ENCODE data around the gene R3HCC1L.

R3HCC1L gene

GRCh38 chr10:98276311-98276710 lies 141.9 kb downstream of the R3HCC1L start:
- DNase-seq (ENCODE audit: low read depth in 3 of 3), result no peak

- DNase-seq (ENCODE audit: low read depth in 3 of 3), result no peak
Observed at GRCh38 chr10:98285416-98285815, 151.0 kb downstream of the R3HCC1L start.

- no peak for DNase-seq (ENCODE audit: low read depth in 3 of 3)
Observed at GRCh38 chr10:98286419-98286818, 152.0 kb downstream of the R3HCC1L start.

- DNase-seq (ENCODE audit: low read depth in 3 of 3), result no peak
Observed at GRCh38 chr10:98287321-98287720, 152.9 kb downstream of the R3HCC1L start.

GRCh38 chr10:98289802-98290209 lies 155.3 kb downstream of the R3HCC1L start:
- no peak for DNase-seq (ENCODE audit: low read depth in 3 of 3)

GRCh38 chr10:98292971-98293370 lies 158.5 kb downstream of the R3HCC1L start:
- DNase-seq (ENCODE audit: low read depth in 3 of 3), result no peak

- DNase-seq (ENCODE audit: low read depth in 3 of 3), result no peak
Observed at GRCh38 chr10:98293550-98294269, 159.3 kb downstream of the R3HCC1L start.

- DNase-seq (ENCODE audit: low read depth in 3 of 3), result no peak
Observed at GRCh38 chr10:98294270-98294627, 159.8 kb downstream of the R3HCC1L start.
